Right lobe of liver (tissue), 6 donors: ENCODE measurements around the gene RIC8A. TPM values are rescaled to one million over a fixed set of nuclear protein-coding genes. Genes with fewer than 3 reads are reported as not detected.
"Not testable (repeated sequence)": the region's sequence is repeated elsewhere in the genome, so short reads cannot be mapped to it uniquely, and the experiment has no call there.

Source experiments
- ATAC-seq, 4 donors: fragments of 200-7000 bp; cut with Tn5 transposase; one replicate each; pipeline ENCODE4 v1.9.1; 2020; ENCODE audit warnings: mild to moderate bottlenecking in 4 of 4, moderate library complexity in 4 of 4
- DNase-seq, 3 donors: peaks; one replicate each; pipeline ENCODE4 v3.0.0-alpha.2; 2020
- H3K27ac ChIP-seq, 3 donors: fragments of 200-600 bp; one replicate each; pipeline ENCODE4 v1.8.0; 2022
- H3K27me3 ChIP-seq, 2 donors: fragments of 200-600 bp; one replicate each; pipeline ENCODE4 v1.8.0; 2022
- H3K36me3 ChIP-seq, 4 donors: fragments of 200-600 bp; sonication (generic) in 1 of 4; one replicate each; pipeline versions ENCODE4 v1.5.1 to v1.8.0; 2017 to 2022; ENCODE audit warnings: control low read depth in 1 of 4
- H3K4me1 ChIP-seq, 4 donors: fragments of 200-600 bp; sonication (generic) in 1 of 4; one replicate each; pipeline versions ENCODE4 v1.5.1 to v1.8.0; 2017 to 2022; ENCODE audit warnings: control low read depth in 1 of 4
- H3K4me3 ChIP-seq, 3 donors: fragments of 200-600 bp; one replicate each; pipeline ENCODE4 v1.8.0; 2022
- H3K9me3 ChIP-seq, 4 donors: fragments of 200-600 bp; sonication (generic) in 1 of 4; one replicate each; pipeline versions ENCODE4 v1.5.1 to v1.8.0; 2017 to 2022; ENCODE audit warnings: control low read depth in 1 of 4
- POLR2A ChIP-seq: fragments of 450-650 bp; IDR thresholded peaks from one replicate; pipeline ENCODE4 v1.6.1; 2017; ENCODE audit warnings: antibody characterized with exemption, mild to moderate bottlenecking
- WGBS: methylation state at CpG from one replicate; pipeline ENCODE4 v1.1.6; 2018; ENCODE audit warnings: low coverage, low lambda C conversion rate; ENCODE audit not compliant: insufficient coverage; ENCODE audit errors: missing lambda C conversion rate; 5-methylcytosine and 5-hydroxymethylcytosine counted together
- intact Hi-C, 2 donors: fragments of 100-400 bp; cut with DNase I; formaldehyde crosslinking; loops; one replicate each; pipeline versions ENCODE4 v1.11.2 to v1.14.1; 2022
- total RNA-seq, 6 experiments: library from RNA; depleted of rRNA in 2 of 6; stranded (reverse); fragments of >200 nt in 2 of 6; fragmentation: NEBNext Ultra II Directional in 3 of 6; extraction: Animal tissue kit (Norgen Biotek cat#: 25700) in 3 of 6; gene quantifications; one replicate each; pipeline versions ENCODE4 v1.1.0 to v1.2.4, GENCODE V29; 2016 to 2023
- TF ChIP-seq, protein P1 (sequence below), 4 donors: fragments of 200-600 bp in 3 of 4; fragments of 450-650 bp in 1 of 4; IDR thresholded peaks; one replicate each; pipeline versions ENCODE4 v1.5.1 to v1.8.0; 2016 to 2022; ENCODE audit warnings: antibody characterized with exemption in 4 of 4, mild to moderate bottlenecking in 2 of 4
- donor health status: DM: no; HTN: yes; CAD: no.
- donor health status: DM: no; HTN: no; CAD: no.
- donor health status: DM: no; HTN: no; CAD: no.
- donor health status: DM: no; HTN: yes; CAD: no.
- donor health status: DM: no; HTN: yes; CAD: no.

RIC8A gene
- total RNA-seq, 6 experiments from 2014 or later: 29.7 to 54.0 (median 32.4) TPM

DNA sequence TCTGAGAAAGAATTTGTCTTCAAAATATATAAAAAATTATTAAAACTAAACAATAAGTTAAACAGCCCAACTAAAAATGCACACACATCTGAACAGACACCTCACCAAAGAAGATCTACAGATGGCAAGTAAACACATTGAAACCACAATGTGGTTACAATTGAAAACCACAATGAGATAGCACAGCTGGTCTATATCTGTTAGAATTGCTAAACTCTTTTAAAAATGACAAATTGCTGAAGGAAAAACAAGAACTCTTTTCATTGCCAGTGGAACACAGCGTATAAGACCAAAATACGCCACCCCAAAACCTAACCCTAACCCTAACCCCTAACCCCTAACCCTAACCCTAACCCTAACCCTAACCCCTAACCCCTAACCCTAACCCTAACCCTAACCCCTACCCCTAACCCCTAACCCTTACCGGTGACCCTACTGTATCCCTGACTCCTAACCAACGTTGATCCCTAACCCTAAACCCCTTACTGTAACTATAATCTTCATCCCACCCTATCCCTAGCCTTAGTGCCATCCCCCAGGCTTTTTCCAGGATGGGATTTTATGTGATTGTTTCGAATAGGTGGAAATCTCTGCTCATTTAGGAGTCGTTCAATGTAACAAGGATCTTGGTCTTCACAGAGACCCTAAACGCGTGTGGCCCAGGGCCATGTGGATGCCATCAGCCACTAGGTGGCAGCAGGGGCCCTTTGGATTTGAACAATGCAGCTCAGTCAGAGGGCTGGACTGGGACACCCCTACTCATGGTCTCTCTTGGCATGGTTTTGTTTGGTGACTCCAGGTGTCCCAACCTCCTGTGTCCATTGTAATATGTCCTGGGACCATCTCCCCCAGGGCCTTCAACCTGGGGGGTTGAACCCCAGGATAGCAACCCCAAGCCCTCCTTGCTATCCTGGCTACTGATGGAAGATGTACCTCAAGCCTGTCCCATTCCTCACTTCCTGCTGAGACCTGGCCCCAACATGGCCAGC, 15.7 kb upstream of the RIC8A start:
- intact Hi-C loops, H3K4me1 ChIP-seq, H3K27me3 ChIP-seq, H3K36me3 ChIP-seq, H3K4me3 ChIP-seq, H3K9me3 ChIP-seq, H3K27ac ChIP-seq: not testable (repeated sequence)
- DNase-seq (peak; percentile 8 to 42 (median 33)), ATAC-seq (peak; percentile 53 to 83 (median 76))
- 38% methylated on average over 4 of the region's 8 CpGs for WGBS
- TF ChIP-seq, protein P1, sequence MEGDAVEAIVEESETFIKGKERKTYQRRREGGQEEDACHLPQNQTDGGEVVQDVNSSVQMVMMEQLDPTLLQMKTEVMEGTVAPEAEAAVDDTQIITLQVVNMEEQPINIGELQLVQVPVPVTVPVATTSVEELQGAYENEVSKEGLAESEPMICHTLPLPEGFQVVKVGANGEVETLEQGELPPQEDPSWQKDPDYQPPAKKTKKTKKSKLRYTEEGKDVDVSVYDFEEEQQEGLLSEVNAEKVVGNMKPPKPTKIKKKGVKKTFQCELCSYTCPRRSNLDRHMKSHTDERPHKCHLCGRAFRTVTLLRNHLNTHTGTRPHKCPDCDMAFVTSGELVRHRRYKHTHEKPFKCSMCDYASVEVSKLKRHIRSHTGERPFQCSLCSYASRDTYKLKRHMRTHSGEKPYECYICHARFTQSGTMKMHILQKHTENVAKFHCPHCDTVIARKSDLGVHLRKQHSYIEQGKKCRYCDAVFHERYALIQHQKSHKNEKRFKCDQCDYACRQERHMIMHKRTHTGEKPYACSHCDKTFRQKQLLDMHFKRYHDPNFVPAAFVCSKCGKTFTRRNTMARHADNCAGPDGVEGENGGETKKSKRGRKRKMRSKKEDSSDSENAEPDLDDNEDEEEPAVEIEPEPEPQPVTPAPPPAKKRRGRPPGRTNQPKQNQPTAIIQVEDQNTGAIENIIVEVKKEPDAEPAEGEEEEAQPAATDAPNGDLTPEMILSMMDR (IDR thresholded peaks at IDR 0.05): peak; percentile 7 to 42 (median 31)

DNA sequence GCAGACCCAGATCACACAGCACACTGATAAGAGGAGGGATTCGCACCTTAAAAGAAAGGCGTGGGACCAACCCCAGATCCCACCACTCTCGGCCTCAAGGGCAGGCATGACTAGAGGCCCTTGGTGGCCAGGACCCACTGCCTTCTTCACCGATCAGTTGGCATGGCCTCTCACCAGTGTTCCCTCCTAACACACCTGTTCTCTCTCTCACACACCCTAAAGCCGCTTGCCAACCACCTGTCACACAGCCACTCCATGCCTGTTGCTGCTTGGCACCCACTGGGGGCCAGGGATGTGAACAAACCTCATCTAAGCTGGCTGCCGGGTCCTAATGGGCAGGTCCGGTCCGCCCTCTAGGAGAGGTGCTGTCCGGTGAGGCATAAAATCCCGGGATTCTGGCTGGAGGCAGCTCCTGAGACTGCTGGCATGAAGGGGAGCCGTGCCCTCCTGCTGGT, 14.8 kb upstream of the RIC8A start, which contains the start of gene SCGB1C1:
SCGB1C1 (plus strand) TSS at position 405 of the 455 bp plus-strand sequence; CDS start at position 427, 22 bp downstream.
- 91% methylated on average over 3 of the region's 11 CpGs for WGBS
- H3K27me3 ChIP-seq, H3K27ac ChIP-seq, intact Hi-C loops, H3K4me1 ChIP-seq, H3K9me3 ChIP-seq, ATAC-seq, DNase-seq, H3K36me3 ChIP-seq, H3K4me3 ChIP-seq: not testable (repeated sequence)

DNA sequence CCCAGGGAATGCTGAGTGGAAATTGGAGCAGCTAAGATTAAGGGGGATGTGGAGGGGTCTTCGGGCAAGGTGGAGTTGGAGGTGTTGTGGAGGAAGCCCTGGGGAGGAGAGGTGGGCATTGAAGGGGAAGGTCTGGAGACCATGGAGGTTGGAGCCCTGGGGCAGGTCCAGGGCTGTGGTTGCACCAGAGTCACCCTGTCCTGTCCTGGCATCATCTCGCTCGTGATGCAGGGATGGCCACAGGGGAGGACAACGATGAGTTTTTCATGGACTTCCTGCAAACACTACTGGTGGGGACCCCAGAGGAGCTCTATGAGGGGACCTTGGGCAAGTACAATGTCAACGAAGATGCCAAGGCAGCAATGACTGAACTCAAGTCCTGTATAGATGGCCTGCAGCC, 14.0 kb upstream of the RIC8A start:
- H3K4me3 ChIP-seq, H3K27ac ChIP-seq, H3K4me1 ChIP-seq, intact Hi-C loops, H3K36me3 ChIP-seq, H3K9me3 ChIP-seq, H3K27me3 ChIP-seq: not testable (repeated sequence)
- ATAC-seq (peak in 2 of 4 donors; percentile 10 to 14), DNase-seq (peak in 1 of 3 donors; percentile 31)
- WGBS: 59% methylated on average over 5 of the region's 5 CpGs

DNA sequence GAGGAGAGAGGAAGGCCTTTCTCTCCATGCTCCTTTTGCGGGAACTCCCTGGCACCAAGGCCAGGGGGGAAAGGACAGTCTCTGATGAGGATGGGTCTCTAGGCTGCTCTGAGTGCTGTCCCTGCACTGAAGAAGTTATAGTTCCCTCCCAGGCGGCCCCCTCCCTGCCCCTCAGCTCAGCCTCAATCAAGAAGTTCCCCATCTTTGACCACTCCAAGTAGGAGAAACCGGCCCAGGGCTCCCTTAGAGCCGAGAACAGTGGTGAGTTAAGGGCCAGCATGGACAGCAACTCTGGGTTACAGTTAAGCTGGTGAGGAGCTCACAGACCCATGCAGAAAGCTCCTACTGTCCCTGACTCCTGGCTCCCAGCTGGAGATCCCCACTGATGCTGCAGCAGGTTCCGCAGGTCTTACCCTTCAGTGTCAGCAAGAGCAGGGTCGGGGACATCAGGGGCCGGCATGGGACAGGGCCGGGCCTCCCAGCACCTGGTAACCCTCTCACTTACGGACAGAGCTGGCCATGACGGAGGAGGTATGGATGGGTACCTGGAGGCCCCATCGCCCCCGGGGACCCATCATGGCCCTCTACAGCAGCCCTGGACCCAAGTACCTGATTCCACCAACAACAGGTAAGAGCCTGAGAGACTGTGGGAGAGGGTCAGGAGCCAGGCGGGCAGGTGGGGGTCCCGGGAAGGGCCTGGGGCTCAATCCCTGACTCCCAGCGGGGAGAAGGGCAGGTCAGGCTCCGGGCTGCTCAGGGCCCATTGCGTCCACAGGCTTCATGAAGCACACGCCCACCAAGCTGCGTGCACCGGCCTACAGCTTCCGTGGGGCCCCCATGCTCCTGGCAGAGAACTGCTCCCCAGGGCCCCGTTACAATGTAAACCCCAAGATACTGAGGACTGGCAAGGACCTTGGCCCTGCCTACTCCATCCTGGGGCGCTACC, 10.4 kb upstream of the RIC8A start:
- H3K27ac ChIP-seq: no peak overlapping the region
- TF ChIP-seq, protein P1 (IDR thresholded peaks at IDR 0.05): no peak
- TF ChIP-seq POLR2A: no peak
- no peaks in the 10 kb centered on the region for H3K36me3 ChIP-seq
- H3K4me1 ChIP-seq: no peaks in the 10 kb centered on the region
- no CpG with 5 or more reads among the region's 23 CpGs for WGBS
- intact Hi-C loops: no loop called here
- H3K4me3 ChIP-seq: no peak overlapping the region
- ATAC-seq: no peak
- no peaks in the 10 kb centered on the region for H3K9me3 ChIP-seq
- H3K27me3 ChIP-seq: no peaks in the 10 kb centered on the region
- peak in 1 of 3 donors; percentile 11 for DNase-seq

DNA sequence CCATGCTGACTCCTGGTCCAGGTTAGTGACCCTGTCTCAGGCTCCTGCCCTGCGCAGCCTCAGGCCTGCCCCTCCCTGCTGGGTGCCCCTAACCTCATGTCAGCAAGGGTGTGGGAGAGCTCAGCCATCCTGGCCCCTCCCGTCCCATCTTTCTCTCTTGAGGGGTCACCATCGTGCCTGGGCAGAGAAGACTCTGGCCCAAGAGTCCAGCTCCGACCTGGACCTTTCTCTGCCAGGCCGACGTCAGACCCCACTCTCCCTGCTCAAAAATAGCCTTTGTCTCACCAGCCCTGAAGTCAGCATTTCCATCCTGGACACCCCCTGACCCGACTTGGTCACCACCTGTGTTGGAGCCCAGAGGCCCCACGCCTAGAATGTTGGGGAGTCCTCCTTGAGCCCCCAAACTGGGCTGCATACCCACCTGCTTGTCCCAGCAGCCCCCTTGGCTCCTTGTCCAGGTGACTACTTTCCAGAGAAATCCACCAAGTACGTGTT, 9.7 kb upstream of the RIC8A start:
- no peak for TF ChIP-seq POLR2A
- TF ChIP-seq, protein P1 (IDR thresholded peaks at IDR 0.05): no peak
- intact Hi-C loops: no loop called here
- ATAC-seq (no peak), DNase-seq (no peak)
- Histone ChIP-seq H3K4me3 (no peak overlapping the region), H3K4me1 (no peaks in the 10 kb centered on the region), H3K27ac (no peak overlapping the region), H3K27me3 (no peaks in the 10 kb centered on the region), H3K36me3 (no peaks in the 10 kb centered on the region), H3K9me3 (no peaks in the 10 kb centered on the region)
- 70% methylated on average over 2 of the region's 9 CpGs for WGBS
